Measurements from ENCODE around the gene ING5.

DNA sequence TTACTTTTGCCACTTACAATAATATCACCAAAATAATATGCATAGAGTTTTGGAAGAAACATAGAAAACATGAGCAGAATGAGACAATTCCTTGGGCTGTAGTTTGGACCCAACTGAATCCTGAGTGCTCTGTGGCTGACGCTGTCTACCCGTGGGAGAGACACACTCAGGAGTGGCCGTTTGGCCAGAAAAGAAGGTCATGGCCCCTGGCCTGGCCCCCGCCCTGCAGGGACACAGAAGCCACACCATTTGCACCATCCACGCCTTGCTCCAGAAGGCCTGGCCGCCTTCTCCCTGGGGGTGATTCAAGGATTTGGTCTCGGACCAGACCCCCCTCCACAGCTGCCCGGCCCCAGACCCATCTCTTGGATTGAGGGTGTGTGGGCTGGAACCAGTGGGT, 26.2 kb downstream of the ING5 start:
- TF ChIP-seq, protein P1, sequence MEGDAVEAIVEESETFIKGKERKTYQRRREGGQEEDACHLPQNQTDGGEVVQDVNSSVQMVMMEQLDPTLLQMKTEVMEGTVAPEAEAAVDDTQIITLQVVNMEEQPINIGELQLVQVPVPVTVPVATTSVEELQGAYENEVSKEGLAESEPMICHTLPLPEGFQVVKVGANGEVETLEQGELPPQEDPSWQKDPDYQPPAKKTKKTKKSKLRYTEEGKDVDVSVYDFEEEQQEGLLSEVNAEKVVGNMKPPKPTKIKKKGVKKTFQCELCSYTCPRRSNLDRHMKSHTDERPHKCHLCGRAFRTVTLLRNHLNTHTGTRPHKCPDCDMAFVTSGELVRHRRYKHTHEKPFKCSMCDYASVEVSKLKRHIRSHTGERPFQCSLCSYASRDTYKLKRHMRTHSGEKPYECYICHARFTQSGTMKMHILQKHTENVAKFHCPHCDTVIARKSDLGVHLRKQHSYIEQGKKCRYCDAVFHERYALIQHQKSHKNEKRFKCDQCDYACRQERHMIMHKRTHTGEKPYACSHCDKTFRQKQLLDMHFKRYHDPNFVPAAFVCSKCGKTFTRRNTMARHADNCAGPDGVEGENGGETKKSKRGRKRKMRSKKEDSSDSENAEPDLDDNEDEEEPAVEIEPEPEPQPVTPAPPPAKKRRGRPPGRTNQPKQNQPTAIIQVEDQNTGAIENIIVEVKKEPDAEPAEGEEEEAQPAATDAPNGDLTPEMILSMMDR (IDR thresholded peaks at IDR 0.05) = no peak
- no peak for TF ChIP-seq POLR2A (IDR thresholded peaks at IDR 0.05)
